ENCODE measurements around the gene PIGU.
"Not testable (repeated sequence)": the region's sequence is repeated elsewhere in the genome, so short reads cannot be mapped to it uniquely, and the experiment has no call there.

The PIGU gene

GRCh38 chr20:34616913-34617312, 60.0 kb downstream of the PIGU start:
- not testable (repeated sequence) for DNase-seq

DNA sequence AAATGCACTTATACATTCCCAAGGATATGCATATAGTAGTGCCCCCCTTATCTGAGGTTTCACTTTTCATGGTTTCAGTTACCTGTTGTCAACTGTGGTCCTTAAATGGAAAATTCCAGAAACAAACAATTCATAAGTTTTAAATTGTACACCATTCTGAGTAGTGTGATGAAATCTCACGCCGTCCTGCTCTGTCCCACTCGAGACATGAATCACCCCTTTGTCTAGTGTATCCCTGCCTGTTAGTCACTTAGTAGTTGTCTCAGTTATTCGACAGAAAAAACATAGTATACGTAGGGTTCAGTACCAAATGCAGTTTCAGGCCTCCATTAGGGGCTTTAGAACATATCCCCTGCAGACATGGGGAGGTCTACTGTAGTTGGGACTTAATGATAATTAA, 61.4 kb downstream of the PIGU start:
- DNase-seq, result no peak

GRCh38 chr20:34611976-34612375, 64.9 kb downstream of the PIGU start:
- not testable (repeated sequence) for DNase-seq

- DNase-seq, result no peak
Observed at GRCh38 chr20:34607066-34607465, 69.8 kb downstream of the PIGU start.

- DNase-seq, result no peak
Observed at GRCh38 chr20:34604980-34605788, 71.7 kb downstream of the PIGU start.

DNA sequence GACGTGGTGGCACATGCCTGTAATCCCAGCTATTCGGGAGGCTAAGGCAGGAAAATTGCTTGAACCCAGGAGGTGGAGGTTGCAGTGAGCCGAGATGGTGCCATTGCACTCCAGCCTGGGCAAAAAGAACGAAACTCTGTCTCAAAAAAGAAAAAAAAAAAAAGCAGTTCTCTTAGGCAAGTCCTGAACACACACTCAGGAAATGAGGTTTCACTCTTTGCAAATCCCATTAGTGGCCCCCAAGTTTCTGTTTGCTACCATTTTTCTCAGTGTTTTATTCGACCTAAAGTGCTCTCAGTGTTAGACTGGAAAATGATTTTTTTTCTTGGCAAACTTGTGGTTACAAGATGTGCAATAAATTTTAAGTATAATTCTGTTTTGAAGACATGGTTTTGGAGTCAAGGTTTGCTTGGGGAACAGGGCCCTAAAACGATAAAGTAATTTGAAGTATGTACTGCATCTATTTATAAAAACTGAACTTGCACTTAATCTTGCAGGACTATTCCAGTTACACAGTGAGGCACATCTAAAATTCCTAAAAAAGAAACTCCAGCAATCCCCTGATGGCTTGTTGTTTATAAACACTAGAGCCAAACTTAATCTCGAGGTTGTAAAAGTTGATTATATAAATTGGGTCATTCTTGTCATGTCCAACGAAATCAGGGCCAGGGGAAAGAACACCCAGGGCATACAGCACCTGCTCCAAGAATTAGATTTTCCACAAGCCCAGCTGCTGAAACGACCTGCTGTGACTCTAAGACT, 75.8 kb downstream of the PIGU start:
- DNase-seq, result no peak

GRCh38 chr20:34595377-34596184, 81.3 kb downstream of the PIGU start:
- no peak for DNase-seq

GRCh38 chr20:34586488-34587163, 90.3 kb downstream of the PIGU start:
- DNase-seq, result no peak

GRCh38 chr20:34585019-34585418, 91.9 kb downstream of the PIGU start:
- DNase-seq, result no peak

GRCh38 chr20:34583544-34583943, 93.3 kb downstream of the PIGU start:
- no peak for DNase-seq

- no peak for DNase-seq
Observed at GRCh38 chr20:34582911-34583310, 94.0 kb downstream of the PIGU start.

GRCh38 chr20:34582221-34582620, 94.7 kb downstream of the PIGU start:
- DNase-seq, result no peak

DNA sequence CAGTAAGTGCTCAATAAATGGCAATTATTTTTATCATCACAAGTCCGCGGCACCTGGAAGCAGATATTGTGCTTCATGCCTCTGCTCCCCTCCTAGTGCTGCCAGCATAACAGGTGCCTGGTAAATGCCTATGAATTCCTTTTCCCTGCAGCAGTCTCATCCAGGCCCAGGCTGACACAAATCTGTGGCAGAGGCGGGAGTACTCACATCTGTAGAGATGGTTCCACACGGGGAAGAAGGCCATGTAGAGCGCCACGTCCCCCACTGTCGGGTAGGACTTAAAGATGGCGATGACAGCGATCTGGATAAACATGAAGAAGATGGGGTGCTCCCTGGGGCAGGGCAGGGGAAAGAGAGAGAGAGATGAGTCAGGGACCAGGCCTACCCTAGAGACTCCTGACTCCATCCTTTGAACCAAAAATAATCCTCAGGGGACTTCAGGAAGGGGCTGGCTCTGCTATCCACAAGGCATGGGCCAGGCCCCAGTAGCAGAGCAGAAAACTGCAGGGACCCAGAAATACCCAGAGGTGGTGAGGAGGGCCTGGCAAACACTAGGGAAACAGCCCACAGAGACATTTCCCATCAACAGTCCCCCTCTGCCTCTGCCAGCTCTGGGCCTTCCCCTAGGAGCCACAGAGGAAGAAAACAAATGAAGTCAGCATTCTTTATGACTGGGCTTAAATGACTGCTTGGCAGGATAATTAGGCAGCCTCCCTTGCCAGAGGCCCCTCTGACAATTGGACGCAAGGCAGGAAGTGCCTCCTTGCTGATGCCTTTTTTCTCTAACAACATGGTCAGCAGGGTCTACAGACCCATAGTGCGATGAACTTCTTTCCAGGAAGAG, 95.3 kb downstream of the PIGU start:
- DNase-seq, result no peak

DNA sequence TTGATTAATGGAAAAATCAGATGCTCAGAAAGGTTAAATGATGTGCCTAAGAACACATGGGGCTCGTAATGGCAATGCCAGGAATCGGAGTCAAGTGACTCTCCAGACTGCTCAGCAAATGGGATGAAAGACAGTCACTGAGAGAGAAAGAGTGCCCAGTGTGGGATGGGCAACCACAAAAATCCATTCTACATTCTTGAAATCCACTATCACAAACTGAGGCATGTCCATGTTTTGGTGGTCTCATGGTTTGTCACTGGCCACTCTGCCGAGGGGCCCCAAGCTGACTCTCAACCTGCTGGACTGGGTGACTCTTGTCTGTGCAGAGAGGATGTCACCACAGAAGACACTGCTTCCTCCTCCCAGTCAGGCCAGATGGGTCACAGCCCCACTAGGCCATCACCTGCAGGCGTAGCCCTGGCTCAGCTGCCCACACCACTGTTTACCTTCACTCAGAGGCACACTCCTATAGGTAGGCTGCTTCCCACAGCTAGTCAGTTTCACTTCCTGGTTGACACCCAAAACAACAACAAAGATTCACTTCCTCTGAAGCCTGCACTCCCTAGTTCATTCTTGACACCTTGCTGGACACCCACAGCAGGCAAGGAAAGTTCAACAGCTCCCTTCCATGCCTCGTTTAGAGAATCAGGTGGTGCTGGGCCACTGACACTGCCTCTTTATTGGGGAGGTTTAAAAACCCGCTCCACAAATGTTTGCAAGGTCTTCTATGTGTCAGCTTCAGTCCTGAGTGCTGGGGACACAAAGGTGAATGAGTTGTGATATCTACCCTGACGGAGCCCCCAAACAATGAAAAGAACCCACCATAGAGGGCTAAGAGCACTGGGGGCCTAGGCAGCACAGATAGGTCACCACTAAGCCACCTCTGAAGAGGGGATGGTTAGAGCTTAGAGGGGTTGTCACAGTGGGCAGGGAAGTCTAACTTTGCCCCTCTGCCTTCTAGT, 96.6 kb downstream of the PIGU start:
- no peak for DNase-seq

GRCh38 chr20:34579191-34579978, 97.5 kb downstream of the PIGU start:
- DNase-seq, result no peak

DNA sequence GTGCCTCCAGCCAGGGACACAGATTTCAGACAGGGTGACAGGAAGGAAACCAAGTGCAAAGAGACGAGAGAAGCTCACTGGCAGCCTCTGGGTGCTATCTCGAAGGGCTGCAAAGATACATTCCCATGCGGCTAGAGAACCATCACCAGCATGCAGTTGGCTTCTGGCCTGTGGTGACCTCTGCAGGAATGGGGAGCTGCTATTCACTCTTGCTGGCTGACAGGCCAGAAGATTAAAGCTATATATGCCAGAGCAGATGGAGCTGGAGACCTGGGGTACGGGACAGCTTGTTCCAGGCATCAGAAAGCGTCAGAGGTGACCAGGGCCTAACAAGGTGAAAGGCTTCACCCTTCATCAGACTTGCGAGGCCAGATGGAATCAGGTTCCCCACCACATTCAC, 98.4 kb downstream of the PIGU start:
- no peak for DNase-seq

DNA sequence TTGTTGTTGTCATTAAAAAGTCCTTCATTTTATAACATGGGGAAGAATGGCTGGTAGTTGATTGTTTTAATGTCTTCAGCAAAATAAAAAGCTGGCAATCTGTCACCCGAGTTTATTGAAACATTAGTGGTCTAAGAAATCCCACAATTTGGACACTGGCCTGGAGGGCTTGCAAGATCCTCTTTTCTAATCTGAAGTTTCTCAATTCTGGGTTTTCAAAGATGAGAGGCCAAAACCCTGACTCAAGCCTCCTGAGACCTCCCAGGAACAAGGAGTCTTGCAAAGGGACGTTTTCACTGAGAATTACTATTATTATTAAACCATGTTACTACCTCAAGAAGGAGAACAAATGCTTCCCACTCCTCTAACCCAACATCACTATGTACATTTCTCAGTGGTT, 98.9 kb downstream of the PIGU start:
- DNase-seq, result no peak

DNA sequence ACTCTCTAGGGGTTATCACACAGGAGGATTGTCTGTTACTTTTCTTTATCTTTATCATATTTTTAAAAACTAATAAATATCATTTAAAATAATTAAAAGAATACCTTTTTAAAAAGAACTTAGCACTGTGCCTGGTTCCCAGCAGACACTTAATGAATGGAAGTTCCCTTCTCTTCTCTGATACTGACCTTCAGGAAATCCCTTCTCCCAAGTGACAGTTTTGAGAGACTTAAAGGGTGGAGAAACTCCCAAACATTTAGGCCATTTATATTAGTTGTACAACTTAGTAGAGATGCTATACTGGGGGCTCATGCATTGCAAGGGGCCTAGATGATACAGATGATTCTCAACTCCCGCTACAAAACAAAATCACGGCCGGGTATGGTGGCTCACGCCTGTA, 99.8 kb downstream of the PIGU start:
- DNase-seq, result no peak

- DNase-seq, result no peak
Observed at GRCh38 chr20:34575756-34576155, 101.1 kb downstream of the PIGU start.

DNA sequence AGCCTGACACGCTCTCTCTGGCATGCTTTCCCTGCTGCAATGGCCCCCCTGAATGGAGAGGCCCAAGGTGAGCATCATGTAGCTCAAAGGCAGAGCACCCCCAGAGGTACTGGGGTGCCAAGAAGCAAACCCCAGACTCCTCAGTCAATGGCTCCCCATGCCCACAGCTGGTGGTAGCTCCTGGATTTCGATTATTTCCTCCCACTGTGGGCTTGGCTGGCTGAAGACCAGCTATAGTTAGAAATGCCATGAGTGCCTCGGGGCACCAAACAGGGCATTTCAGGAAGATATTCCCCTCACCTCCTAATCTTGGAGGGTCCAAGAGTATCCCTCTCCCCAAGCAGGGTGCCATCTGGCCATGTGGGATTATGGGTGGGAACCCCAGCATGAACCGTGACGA, 101.6 kb downstream of the PIGU start:
- no peak for DNase-seq

Data from NCI-H1417 treated with DMSO at 0.1 percent for 48 hours (cell line).